Breast epithelium (tissue), 4 donors: ENCODE results near the gene ANKRD33. TPM values are rescaled to one million over a fixed set of nuclear protein-coding genes. Genes with fewer than 3 reads are reported as not detected.

Experiments used
- DNase-seq, 2 donors: peaks; one replicate each; pipeline ENCODE4 v3.0.0-alpha.2; 2019; ENCODE audit warnings: low spot score in 2 of 2
- H3K27ac ChIP-seq, 2 donors: fragments of 200-600 bp; sonication (generic) in 1 of 2; one replicate each; pipeline ENCODE4 v1.5.1; 2016 to 2019; ENCODE audit warnings: mild to moderate bottlenecking in 1 of 2
- H3K27me3 ChIP-seq, 2 donors: fragments of 200-600 bp; sonication (generic) in 1 of 2; one replicate each; pipeline versions ENCODE4 v1.5.1 to v1.6.0; 2017 to 2019; ENCODE audit warnings: control low read depth in 1 of 2, mild to moderate bottlenecking in 1 of 2
- H3K36me3 ChIP-seq: fragments of 200-600 bp; one replicate; pipeline ENCODE4 v1.5.1; 2019
- H3K4me1 ChIP-seq, 2 donors: fragments of 200-600 bp; sonication (generic); one replicate each; pipeline ENCODE4 v1.5.1; 2016 to 2019; ENCODE audit warnings: control low read depth in 1 of 2
- H3K4me3 ChIP-seq, 3 donors: fragments of 200-600 bp; sonication (generic); 1 replicate in 2 of 3; 2 replicates in 1 of 3; pipeline ENCODE4 v1.5.1; 2016 to 2019; ENCODE audit warnings: mild to moderate bottlenecking in 3 of 3, moderate library complexity in 2 of 3
- H3K9me3 ChIP-seq, 2 donors: fragments of 200-600 bp; sonication (generic) in 1 of 2; one replicate each; pipeline ENCODE4 v1.5.1; 2016 to 2019; ENCODE audit warnings: control low read depth in 1 of 2
- CTCF ChIP-seq, 3 donors: fragments of 450-650 bp; IDR thresholded peaks; one replicate each; pipeline ENCODE4 v1.5.1; 2016 to 2017; ENCODE audit warnings: antibody characterized with exemption in 3 of 3, mild to moderate bottlenecking in 3 of 3, moderate library complexity in 3 of 3
- POLR2A ChIP-seq: fragments of 450-650 bp; IDR thresholded peaks from one replicate; pipeline ENCODE4 v1.6.1; 2016; ENCODE audit warnings: antibody characterized with exemption, mild to moderate bottlenecking, moderate library complexity
- POLR2AphosphoS5 ChIP-seq, 3 donors: sonication (generic); formaldehyde crosslinking; IDR thresholded peaks; one replicate each; pipeline ENCODE4 v1.6.1; 2017; ENCODE audit warnings: antibody characterized with exemption in 3 of 3
- intact Hi-C: fragments of 100-400 bp; cut with DNase I; formaldehyde crosslinking; loops from one replicate; pipeline ENCODE4 v1.15.1; 2023; ENCODE audit warnings: low total_unique reads
- total RNA-seq, 3 donors: library from RNA; depleted of rRNA; stranded (reverse); fragments of >200 nt; gene quantifications; one replicate each; pipeline ENCODE4 v1.1.0, GENCODE V29; 2016

Gene ANKRD33
- total RNA-seq, 3 donors from 2014 or later = not detected

GRCh38 chr12:51872689-51872981 lies 15.3 kb upstream of the ANKRD33 start:
- intact Hi-C loops = no loop called here
- Histone ChIP-seq H3K36me3 (no peaks in the 10 kb centered on the region), H3K27ac (no peak overlapping the region), H3K4me3 (no peak overlapping the region), H3K9me3 (no peaks in the 10 kb centered on the region), H3K27me3 (no peaks in the 10 kb centered on the region), H3K4me1 (no peaks in the 10 kb centered on the region)
- no peak for DNase-seq
- TF ChIP-seq POLR2A (no peak), CTCF (IDR thresholded peaks at IDR 0.05) (no peak), POLR2AphosphoS5 (IDR thresholded peaks at IDR 0.05) (no peak)

GRCh38 chr12:51873251-51873994 lies 14.5 kb upstream of the ANKRD33 start:
- Histone ChIP-seq H3K4me3 (no peak overlapping the region), H3K36me3 (no peaks in the 10 kb centered on the region), H3K27me3 (no peaks in the 10 kb centered on the region), H3K27ac (no peak overlapping the region), H3K9me3 (no peaks in the 10 kb centered on the region), H3K4me1 (no peaks in the 10 kb centered on the region)
- no peak for DNase-seq
- intact Hi-C loops = no loop called here
- TF ChIP-seq POLR2AphosphoS5 (IDR thresholded peaks at IDR 0.05) = no peak
- TF ChIP-seq POLR2A = no peak

GRCh38 chr12:51874000-51874399 lies 13.9 kb upstream of the ANKRD33 start:
- H3K9me3 ChIP-seq = no peaks in the 10 kb centered on the region
- H3K4me1 ChIP-seq = no peaks in the 10 kb centered on the region
- intact Hi-C loops = no loop called here
- no peaks in the 10 kb centered on the region for H3K36me3 ChIP-seq
- no peak for TF ChIP-seq POLR2A
- no peak for TF ChIP-seq POLR2AphosphoS5 (IDR thresholded peaks at IDR 0.05)
- no peak for TF ChIP-seq CTCF (IDR thresholded peaks at IDR 0.05)
- DNase-seq = no peak
- H3K27me3 ChIP-seq = no peaks in the 10 kb centered on the region
- no peak overlapping the region for H3K4me3 ChIP-seq
- H3K27ac ChIP-seq = no peak overlapping the region

- Histone ChIP-seq H3K27ac (no peak overlapping the region), H3K4me1 (no peaks in the 10 kb centered on the region), H3K36me3 (no peaks in the 10 kb centered on the region), H3K27me3 (no peaks in the 10 kb centered on the region), H3K9me3 (no peaks in the 10 kb centered on the region), H3K4me3 (no peak overlapping the region)
- DNase-seq = no peak
- intact Hi-C loops = no loop called here
- TF ChIP-seq CTCF (IDR thresholded peaks at IDR 0.05) (no peak), POLR2A (no peak), POLR2AphosphoS5 (IDR thresholded peaks at IDR 0.05) (no peak)
These were observed 13.4 kb upstream of the ANKRD33 start for GRCh38 chr12:51874486-51874885.

- no peak for DNase-seq
These were observed 8.8 kb upstream of the ANKRD33 start for GRCh38 chr12:51879102-51879501.

More at GRCh38 chr12:51879102-51879501, 8.8 kb upstream of the ANKRD33 start:
- no peaks in the 10 kb centered on the region for H3K4me1 ChIP-seq
- H3K27ac ChIP-seq = no peak overlapping the region
- H3K27me3 ChIP-seq = no peaks in the 10 kb centered on the region
- no peaks in the 10 kb centered on the region for H3K9me3 ChIP-seq
- intact Hi-C loops = no loop called here
- no peak overlapping the region for H3K4me3 ChIP-seq
- TF ChIP-seq CTCF (IDR thresholded peaks at IDR 0.05) = no peak
- no peak for TF ChIP-seq POLR2AphosphoS5 (IDR thresholded peaks at IDR 0.05)
- no peak for TF ChIP-seq POLR2A
- H3K36me3 ChIP-seq = no peaks in the 10 kb centered on the region
